COLO829 (cell line): ENCODE results near the gene MAPK10.
"Not testable (repeated sequence)": the region's sequence is repeated elsewhere in the genome, so short reads cannot be mapped to it uniquely, and the experiment has no call there.

Experiments used
- DNase-seq: peaks from one replicate; pipeline ENCODE4 v3.0.0; 2012; ENCODE audit warnings: low spot score

The MAPK10 gene

DNA sequence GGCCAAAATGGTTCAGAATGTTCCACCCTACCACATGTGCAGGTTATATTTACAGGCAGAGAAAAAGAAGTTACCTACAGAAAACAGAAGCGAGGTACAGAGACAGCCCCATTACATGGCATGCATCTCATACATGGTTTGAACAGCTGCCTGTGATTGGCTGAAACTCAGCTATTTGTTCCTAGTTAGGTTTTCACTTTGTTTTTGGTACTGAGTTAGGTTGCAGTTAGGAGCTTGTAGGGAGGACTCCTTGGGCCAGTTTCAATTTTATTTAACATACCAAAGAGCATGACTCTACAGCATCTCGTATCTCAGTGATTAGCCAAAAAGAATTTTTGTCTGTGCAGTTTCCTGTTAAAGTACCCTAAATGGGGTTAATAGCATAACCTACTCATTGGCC is 392.0 kb downstream of the MAPK10 start:
- DNase-seq, result no peak

- DNase-seq, result no peak
Observed at GRCh38 chr4:85966373-85966772, 393.5 kb downstream of the MAPK10 start.

DNA sequence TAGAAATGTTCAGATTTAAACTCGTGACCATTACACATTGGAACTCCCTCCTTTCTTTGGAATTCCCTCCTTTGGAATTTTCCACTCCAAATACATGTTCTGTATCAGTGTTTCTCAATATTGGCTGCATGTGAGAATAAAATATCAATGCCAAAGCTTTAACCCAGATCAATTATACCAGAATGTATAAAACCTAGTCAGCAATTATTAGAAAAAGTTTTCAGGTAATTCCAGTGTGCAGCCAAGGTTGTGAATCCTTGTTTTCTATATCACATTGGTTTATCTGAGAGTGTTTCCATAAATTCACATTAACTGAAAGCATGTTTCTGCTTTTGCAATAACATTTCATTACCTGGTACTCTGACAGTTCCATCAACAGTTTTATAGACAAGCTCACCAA is 394.3 kb downstream of the MAPK10 start:
- no peak for DNase-seq

- DNase-seq, result not testable (repeated sequence)
Observed at GRCh38 chr4:85965017-85965416, 394.8 kb downstream of the MAPK10 start.

DNA sequence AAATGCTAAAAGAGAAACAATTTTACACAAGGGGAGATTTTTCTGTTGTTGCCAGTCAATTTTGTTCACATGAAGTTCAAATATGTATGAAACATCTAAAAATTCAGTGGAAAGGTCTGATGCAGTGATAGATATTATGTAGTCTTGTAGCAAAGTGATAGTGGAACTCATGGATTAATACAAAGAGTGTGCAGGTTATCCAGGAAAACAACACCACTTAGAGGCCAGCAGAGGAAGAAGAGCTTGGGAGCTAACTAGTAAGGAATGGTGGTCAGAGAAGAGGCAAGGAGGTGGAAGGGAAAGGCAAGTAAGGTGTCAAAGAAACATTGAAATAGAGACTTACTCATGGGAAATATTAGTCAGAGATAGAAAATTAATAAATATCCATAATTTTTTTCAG is 395.6 kb downstream of the MAPK10 start:
- DNase-seq, result no peak

DNA sequence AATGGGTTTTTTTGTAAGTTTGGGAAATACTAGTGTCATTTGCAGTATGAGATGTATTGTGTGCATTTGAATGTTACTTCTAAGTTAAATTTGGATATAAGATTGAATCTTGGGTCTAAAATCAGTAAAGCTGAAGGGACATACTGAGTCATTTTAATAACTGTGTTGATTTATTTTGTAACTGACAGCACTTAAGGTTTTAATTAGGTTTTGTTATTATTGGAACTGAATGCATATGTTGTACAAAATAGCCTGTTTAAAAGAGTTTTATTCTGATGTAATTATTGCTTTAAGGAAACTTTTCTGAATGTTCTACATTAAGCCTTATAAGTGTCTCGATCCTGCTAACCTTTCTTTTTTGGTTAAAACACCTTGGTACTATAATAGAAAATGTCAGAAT is 396.6 kb downstream of the MAPK10 start:
- DNase-seq, result no peak

DNA sequence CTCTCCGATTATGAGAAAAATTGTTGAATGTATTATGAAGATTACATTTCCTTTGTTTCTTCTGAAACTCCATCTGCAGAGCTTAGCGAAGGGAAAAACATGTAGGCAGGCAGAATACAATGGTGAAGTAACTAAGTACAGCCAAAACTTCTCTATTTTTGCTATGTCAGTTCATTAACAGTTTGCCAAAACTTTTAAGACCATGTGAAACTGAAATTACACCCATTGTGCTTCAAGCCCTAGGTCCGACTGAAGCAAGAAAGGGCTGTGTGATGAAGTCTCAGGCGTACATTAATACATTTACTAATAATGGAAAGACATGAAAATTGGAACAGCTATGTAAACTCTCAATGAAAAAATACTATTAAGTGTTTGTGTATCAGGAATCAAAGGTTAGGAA is 398.0 kb downstream of the MAPK10 start:
- DNase-seq, result no peak

GRCh38 chr4:85956293-85956945 is 403.4 kb downstream of the MAPK10 start:
- no peak for DNase-seq

DNA sequence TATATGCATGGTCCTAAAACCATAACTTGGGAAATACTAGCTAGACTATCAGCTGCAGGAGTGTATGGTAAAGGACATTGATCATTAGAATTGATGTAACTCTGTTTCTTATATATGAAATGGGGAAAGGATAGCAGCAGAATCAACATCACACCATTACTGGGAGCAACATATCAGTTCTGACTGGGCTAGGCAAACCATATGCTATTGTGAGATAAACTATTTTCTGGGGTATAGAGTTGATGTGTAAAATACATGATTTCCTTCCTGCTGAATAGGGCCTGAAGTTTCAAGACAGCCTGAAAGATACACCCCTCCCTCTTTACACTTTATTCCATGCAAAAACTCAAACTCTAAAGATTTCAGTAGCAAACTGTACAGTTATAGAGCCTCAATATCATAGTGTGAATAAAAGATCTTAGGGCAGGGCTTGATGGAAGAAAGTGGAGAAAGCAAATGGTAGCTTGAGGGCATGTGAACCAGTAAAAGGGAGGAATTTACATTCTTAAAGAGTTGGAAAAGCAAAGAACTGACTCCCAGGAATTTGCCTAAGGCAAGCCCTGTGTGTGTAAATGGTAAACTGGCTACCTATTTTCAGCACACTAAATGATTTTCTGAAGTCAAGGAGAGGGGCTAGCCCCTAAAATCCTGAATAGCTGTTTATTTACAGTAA is 404.1 kb downstream of the MAPK10 start:
- peak; percentile 32 for DNase-seq

- no peak for DNase-seq
Observed at GRCh38 chr4:85953651-85954018, 406.2 kb downstream of the MAPK10 start.

GRCh38 chr4:85952972-85953650 is 406.7 kb downstream of the MAPK10 start:
- DNase-seq, result no peak

DNA sequence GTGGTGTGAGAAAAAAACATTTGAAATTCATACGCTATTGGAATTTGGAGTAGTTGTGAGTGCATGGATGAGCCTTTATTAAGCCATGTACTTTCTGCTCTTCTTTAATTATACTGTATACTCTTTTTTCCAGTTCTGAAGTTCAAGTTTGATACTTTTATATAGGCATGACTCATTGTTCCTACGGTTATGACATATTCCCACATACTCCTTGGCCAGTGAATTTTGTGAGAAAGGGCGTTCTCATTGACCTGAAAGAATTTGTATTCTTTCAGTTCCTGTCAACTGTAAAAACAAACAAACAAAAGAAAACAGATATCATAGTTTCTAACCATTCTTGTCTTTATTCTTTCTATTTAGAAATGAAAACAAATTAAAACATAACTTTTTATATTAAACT is 407.3 kb downstream of the MAPK10 start:
- no peak for DNase-seq

DNA sequence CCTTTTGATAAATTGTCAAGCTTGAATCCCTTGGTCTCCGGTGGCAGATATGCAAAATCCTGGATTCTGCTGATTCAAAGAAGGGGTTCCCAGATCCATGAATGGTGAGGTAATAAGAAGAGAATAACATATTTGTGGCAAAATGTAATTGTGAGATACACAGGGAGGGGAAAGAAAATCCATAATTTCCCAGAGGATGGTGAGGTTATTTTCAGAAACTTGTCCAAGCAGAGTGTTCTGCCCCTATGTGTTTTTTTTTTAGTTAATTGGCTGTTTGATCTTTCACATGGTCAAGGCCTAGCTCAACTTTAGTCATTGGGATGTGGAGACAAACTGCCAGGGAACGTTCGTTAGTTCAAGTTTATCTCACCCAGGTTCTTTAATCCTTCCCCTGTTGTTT is 408.8 kb downstream of the MAPK10 start:
- DNase-seq, result no peak

DNA sequence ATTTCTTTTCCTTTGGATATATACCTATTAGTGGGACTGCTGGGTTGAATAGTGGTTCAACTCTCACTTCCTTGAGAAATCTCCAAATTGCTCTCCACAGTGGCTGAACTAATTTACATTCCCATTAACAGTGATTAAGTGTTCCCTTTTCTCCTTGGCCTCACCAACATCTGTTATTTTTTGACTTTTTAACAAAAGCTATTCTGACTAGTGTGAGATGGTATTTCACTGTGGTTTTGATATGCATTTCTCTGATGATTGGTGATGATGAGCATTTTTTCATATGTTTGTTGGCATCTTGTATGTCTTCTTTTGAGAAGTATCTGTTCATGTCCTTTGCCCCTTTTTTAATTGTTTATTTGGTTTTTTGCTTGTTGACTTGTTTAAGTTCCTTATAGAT is 413.0 kb downstream of the MAPK10 start:
- DNase-seq, result no peak

- DNase-seq, result no peak
Observed at GRCh38 chr4:85942107-85942506, 417.7 kb downstream of the MAPK10 start.

DNA sequence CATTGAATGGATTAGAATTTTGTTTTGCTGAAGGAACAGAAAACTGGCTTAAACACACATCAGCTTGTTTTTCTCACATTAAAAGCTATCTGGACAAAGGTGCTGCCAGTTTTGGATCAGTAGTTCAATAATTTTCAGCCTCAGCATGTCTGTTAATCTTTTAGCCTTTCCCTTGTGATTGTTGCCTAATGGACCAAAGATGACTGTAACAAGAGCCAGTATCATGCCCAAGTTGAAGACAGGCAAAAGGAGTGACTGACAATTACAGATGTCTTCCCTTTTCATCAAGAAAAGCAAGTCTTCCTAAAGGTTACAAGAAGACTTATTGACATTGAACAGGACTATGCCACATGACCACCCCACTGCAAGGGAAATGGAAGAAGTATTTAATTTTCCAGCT is 419.7 kb downstream of the MAPK10 start:
- no peak for DNase-seq
